RPMI7951 (cell line): ENCODE measurements around the gene ARHGAP6. TPM values are rescaled to one million over a fixed set of nuclear protein-coding genes. Genes with fewer than 3 reads are reported as not detected.

Experiments
- DNase-seq: peaks from one replicate; pipeline ENCODE4 v3.0.0-alpha.2; 2012; ENCODE audit warnings: low read depth
- total RNA-seq: library from RNA; depleted of rRNA; stranded (reverse); fragments of >200 nt; shearing (Covaris generic); gene quantifications from 2 replicates; pipeline ENCODE4 v1.2.3, GENCODE V29; 2014

ARHGAP6 gene
- total RNA-seq, 1 experiment from 2014 or later, result not detected

GRCh38 chrX:11309220-11309619 lies 356.5 kb downstream of the ARHGAP6 start:
- DNase-seq, result no peak

GRCh38 chrX:11305641-11306040 lies 360.1 kb downstream of the ARHGAP6 start:
- DNase-seq, result no peak

GRCh38 chrX:11304829-11305228 lies 360.9 kb downstream of the ARHGAP6 start:
- no peak for DNase-seq

GRCh38 chrX:11298600-11298999 lies 367.1 kb downstream of the ARHGAP6 start:
- DNase-seq, result no peak

- DNase-seq, result no peak
These were observed 369.7 kb downstream of the ARHGAP6 start for GRCh38 chrX:11296051-11296450.

GRCh38 chrX:11293113-11293512 lies 372.6 kb downstream of the ARHGAP6 start, which contains the start of gene AMELX:
AMELX (plus strand) TSS chrX:11293413; CDS start chrX:11294789, 1,376 bp downstream.
- no peak for DNase-seq

GRCh38 chrX:11290416-11291102 lies 375.2 kb downstream of the ARHGAP6 start:
- DNase-seq, result no peak

- DNase-seq, result no peak
These were observed 378.2 kb downstream of the ARHGAP6 start for GRCh38 chrX:11287505-11287904.

- DNase-seq, result no peak
These were observed 380.1 kb downstream of the ARHGAP6 start for GRCh38 chrX:11285651-11286050.

GRCh38 chrX:11282043-11282442 lies 383.7 kb downstream of the ARHGAP6 start:
- DNase-seq, result no peak

GRCh38 chrX:11273544-11273943 lies 392.2 kb downstream of the ARHGAP6 start:
- DNase-seq, result peak; percentile 4

- DNase-seq, result no peak
These were observed 392.9 kb downstream of the ARHGAP6 start for GRCh38 chrX:11272863-11273262.

- DNase-seq, result no peak
These were observed 393.4 kb downstream of the ARHGAP6 start for GRCh38 chrX:11272290-11272689.

GRCh38 chrX:11269996-11270395 lies 395.7 kb downstream of the ARHGAP6 start:
- DNase-seq, result no peak

GRCh38 chrX:11269006-11269405 lies 396.7 kb downstream of the ARHGAP6 start:
- no peak for DNase-seq

GRCh38 chrX:11267425-11267824 lies 398.3 kb downstream of the ARHGAP6 start:
- no peak for DNase-seq

- no peak for DNase-seq
These were observed 399.1 kb downstream of the ARHGAP6 start for GRCh38 chrX:11266573-11267003.

- DNase-seq, result no peak
These were observed 400.4 kb downstream of the ARHGAP6 start for GRCh38 chrX:11265352-11265751.

GRCh38 chrX:11264925-11265324 lies 400.8 kb downstream of the ARHGAP6 start:
- DNase-seq, result no peak

- peak; percentile 3 for DNase-seq
These were observed 404.5 kb downstream of the ARHGAP6 start for GRCh38 chrX:11261260-11261659.

GRCh38 chrX:11259437-11259836 lies 406.3 kb downstream of the ARHGAP6 start:
- no peak for DNase-seq

GRCh38 chrX:11257711-11258110 lies 408.0 kb downstream of the ARHGAP6 start:
- DNase-seq, result no peak

GRCh38 chrX:11257290-11257689 lies 408.4 kb downstream of the ARHGAP6 start:
- DNase-seq, result no peak
